ENCODE results near the gene CNOT11. TPM values are rescaled to one million over a fixed set of nuclear protein-coding genes. Genes with fewer than 3 reads are reported as not detected.
A peak's percentile ranks its signal among the peaks of the same experiment; 100 is the strongest.

Gene CNOT11
- total RNA-seq, 1 experiment from 2014 or later = 57.1 TPM

DNA sequence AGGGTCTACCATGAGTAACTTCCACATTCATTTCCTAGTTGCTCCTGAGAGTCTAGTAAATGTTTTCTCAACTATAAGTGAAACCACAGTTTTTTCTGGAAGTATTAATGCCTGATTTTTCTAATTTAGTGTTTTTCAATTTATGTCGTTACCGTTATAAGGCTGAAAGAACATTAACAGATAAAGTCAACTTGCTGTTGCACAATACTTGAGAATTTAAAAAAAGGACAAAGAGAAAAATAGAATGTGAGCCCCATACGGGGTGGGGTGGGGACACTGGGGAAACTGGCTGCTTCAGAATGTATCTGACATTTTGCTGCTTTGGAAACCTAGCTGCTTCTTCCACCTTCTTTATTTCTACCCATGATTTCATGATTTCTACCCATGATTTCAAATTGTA lies 26.2 kb downstream of the CNOT11 start:
- no peak for DNase-seq (ENCODE audit: low read depth)

DNA sequence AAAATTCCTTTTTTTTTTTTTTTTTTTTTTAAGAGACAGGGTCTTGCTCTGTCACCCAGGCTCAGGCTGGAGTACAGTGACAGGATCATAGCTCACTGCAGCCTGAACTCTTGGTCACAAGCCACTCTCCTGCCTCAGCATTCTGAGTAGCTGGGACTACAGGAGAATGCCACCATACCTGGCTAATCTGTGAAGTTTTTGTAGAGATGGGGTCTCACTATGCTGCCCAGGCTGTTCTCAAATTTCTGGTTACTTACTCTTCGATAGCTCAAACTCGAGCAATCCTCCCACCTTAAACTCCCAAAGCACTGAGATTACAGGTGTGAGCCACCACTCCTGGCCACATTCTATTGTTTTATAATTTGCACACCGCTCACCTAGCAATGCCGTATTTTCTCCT lies 28.8 kb downstream of the CNOT11 start:
- no peak for DNase-seq (ENCODE audit: low read depth)

DNA sequence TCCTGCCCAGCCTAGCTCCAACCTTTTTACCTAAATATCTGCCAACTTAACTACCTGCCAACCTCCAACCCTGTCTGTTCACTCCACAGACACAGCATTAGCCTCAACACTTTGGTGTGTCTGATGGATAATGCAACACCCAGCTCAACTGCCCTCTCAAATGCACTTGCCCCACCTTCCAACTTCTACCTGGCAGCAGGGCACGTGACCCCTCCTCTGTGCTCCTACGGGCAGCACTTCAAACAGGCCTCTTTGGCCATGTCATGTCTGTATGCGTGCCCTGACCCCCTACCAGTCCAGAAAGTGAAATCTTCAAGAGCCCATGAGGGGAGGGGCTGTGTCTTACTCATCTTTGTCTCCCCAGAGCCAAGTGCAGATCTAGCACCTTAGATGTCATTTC lies 30.3 kb downstream of the CNOT11 start:
- DNase-seq (ENCODE audit: low read depth) = no peak

GRCh38 chr2:101286684-101287083 lies 34.0 kb downstream of the CNOT11 start:
- DNase-seq (ENCODE audit: low read depth) = no peak

DNA sequence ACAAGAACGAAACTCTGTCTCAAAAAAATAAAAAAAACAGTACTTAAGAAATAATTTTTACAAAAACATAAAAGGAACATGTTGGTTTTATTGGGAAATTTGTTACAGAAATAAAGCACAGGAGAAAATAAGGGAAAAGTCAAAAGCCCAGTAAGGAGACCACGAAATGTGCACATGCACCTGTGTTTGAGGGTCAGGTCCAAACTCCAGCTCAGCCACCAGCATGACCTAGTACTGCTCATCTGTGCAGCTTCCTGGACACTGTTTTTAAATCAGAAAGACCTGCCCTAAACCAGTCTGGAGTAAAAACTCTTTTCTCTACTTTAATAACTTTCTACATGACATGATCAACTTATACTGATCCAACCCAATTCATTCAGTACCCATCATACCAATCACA lies 34.6 kb downstream of the CNOT11 start:
- no peak for DNase-seq (ENCODE audit: low read depth)

DNA sequence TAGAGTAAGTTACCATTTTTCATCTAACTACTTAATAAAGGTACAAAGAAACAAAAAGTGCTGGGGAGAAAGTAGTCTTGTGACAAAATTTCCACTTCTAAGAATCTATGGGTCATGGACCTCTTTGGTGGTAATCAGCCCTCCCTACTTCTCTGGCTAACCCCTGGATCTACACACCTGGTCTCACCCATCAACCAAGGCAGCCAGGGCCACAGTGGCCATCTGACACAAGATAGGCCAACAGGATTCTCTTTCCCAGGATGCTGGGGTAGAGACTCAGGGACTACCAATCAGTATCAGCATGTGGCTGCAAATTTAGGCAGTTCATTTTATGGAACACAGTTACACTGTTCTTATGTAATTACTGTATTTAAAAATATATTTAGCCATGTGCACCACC lies 38.0 kb downstream of the CNOT11 start:
- no peak for DNase-seq (ENCODE audit: low read depth)

GRCh38 chr2:101291973-101292372 lies 39.3 kb downstream of the CNOT11 start:
- no peak for DNase-seq (ENCODE audit: low read depth)

GRCh38 chr2:101293544-101293943 lies 40.9 kb downstream of the CNOT11 start:
- no peak for DNase-seq (ENCODE audit: low read depth)

DNA sequence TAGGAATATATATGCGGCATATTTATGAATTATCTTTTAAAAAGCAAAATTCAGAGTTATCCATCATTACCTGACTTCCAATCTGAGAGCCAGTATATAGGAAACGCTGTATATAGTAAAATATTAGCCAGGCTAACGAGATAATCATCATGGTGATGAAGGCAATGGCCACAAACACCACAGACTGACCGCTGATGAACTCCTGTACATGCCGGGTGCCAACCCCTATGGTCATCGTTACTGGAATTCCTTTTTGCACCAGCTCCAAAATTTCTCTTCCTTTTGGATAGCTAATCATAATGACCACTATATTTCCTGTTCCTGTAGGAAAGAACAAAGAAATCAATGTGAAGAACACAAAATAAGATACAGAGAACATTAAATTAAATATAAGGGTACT lies 42.2 kb downstream of the CNOT11 start:
- no peak for DNase-seq (ENCODE audit: low read depth)

DNA sequence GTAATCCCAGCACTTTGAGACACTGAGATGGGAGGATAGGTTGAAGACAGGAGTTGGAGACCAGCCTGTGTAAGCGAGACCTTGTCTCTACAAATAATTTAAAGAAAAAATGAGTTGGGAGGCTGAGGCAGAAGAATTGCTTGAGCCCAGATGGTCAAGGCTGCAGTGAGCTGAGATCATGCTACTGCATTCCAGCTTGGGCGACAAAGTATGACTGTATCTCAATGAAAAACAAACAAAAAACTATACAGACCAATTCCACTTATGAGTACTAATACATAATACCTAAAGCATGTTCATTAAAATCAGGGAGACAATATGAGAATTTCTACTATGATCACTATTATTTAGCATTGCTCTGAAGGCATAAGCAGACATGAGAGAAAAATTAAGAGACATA lies 43.2 kb downstream of the CNOT11 start:
- DNase-seq (ENCODE audit: low read depth) = no peak

DNA sequence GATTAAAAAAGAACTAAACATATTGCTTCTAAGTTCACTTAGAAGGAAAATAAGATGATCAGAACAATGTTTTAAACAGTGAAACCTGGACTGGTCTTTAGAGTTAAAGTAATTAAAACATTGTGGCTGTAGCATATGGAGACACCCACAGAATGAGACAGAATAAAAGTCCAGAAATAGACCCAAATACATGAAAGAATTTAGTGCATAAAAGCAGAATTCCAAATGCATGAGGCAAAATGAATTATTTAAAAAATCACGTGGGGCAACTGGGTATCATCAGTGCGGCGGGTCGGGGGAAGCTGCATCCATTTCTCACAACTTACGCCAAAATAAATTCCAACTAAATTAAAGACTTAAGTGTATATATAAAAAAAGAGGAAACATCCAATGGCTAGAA lies 43.7 kb downstream of the CNOT11 start:
- DNase-seq (ENCODE audit: low read depth) = no peak

- DNase-seq (ENCODE audit: low read depth) = no peak
Observed at GRCh38 chr2:101297383-101297782, 44.7 kb downstream of the CNOT11 start.

- DNase-seq (ENCODE audit: low read depth) = no peak
Observed at GRCh38 chr2:101299604-101300003, 46.9 kb downstream of the CNOT11 start.

- DNase-seq (ENCODE audit: low read depth) = no peak
Observed at GRCh38 chr2:101300164-101300563, 47.5 kb downstream of the CNOT11 start.

DNA sequence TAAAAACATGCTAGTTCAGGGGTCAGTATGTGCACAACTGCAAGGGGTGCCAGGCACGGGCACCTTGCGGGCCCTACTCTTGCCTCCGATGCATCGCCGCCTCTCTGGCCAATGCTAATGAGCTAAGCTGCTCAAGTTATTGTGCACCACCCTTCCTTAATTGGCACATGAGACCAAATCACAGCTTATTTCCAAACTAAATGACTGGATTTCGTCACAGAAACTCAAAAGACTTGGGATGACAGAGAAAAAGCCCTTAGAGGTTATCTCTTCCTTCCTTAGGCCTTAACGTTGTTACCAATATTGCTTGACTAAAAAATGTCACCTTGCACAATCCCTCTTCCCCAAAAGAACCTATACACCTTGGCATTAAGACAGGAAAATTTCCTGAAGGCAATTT lies 48.1 kb downstream of the CNOT11 start:
- no peak for DNase-seq (ENCODE audit: low read depth)

DNA sequence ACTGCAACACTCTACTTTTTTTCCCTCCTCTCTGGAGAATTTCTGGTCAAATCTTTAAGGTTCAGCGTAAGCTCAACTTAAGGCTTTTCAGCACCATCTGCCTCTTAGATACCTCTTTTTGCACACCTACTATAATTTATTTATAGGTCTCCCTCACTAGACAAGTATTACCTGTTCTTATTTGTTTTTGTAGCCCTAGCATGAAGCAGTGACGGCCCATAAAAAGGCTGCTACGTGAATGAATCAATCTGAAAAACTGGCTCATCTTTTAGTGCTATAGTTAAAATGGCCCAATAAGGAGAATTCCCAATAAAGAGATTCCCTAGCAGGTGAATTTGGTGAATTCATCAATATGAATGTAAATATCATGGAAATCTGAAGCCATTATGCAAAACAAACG lies 49.3 kb downstream of the CNOT11 start:
- DNase-seq (ENCODE audit: low read depth) = no peak

GRCh38 chr2:101303688-101304087 lies 51.0 kb downstream of the CNOT11 start:
- no peak for DNase-seq (ENCODE audit: low read depth)

GRCh38 chr2:101305035-101305434 lies 52.3 kb downstream of the CNOT11 start:
- no peak for DNase-seq (ENCODE audit: low read depth)

DNA sequence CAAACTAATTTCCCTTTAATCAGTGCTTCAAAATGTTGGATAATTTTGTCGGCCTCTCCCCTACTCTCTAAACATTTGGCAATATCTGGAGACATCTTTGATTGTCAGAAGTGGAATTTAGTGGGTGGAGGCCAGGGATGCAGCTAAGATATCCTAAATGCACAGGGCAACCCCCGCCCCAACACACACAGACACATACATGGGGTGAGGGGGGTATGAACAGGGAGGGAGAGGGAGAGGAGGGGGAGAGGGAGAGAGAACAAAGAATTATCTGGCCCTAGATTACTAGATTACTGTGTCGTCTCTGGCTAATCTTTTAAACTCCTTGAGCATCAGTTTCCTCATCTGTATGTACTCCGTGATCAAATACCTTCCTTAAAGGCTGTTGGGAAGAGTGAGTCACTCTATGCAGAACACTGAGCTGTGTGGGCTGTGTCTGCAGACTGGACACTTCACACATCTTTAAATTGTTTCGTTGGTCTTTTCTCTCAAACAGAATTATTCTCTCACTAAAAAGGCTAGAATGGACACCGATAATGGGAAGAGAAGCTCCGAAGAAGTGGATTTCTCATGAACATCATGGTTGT lies 52.9 kb downstream of the CNOT11 start:
- peak; percentile 31 for DNase-seq (ENCODE audit: low read depth)

DNA sequence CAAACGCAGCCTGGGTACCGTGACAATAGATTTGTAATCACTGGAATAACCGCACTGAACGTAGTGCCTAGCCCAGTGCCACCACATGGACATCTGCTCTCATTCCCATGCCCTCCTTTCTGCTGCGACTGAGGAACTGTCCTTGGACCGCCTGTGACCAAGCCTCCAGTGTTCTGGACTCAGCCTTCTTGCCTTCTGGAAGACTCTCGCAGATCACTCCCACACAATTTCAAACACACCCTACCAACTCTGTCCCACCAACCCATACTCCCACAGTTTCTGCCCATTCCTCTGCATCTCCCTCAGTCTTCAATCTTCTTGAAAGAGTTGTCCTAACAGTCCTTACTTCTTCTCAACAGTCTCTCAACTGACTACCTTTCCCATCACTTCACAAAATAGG lies 53.7 kb downstream of the CNOT11 start:
- DNase-seq (ENCODE audit: low read depth) = no peak

GRCh38 chr2:101307503-101307902 lies 54.8 kb downstream of the CNOT11 start:
- no peak for DNase-seq (ENCODE audit: low read depth)

DNA sequence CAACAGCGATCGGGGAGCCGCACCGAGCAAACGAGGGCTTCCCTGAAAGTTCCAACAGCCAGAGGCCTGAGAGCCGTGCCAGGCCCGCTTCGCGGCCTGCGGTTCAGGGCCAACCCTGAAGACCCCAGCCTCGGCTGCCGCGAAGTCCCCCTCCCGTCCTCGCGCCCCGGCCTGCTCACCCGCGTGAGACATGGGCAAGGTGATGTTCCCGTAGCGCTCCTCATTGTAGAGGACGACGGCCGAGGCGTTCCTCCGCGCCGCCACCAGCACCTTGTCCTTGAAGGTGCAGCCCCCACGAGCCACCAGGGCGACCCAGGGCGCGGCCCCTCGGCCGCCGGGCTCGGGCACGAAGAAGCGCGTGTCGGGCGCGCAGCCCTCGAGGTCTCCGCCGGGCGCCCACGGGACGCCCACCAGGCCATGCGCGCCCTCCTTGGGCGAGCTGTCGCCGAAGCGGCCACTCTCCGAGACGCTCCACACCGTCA lies 55.3 kb downstream of the CNOT11 start:
- no peak for DNase-seq (ENCODE audit: low read depth)

DNA sequence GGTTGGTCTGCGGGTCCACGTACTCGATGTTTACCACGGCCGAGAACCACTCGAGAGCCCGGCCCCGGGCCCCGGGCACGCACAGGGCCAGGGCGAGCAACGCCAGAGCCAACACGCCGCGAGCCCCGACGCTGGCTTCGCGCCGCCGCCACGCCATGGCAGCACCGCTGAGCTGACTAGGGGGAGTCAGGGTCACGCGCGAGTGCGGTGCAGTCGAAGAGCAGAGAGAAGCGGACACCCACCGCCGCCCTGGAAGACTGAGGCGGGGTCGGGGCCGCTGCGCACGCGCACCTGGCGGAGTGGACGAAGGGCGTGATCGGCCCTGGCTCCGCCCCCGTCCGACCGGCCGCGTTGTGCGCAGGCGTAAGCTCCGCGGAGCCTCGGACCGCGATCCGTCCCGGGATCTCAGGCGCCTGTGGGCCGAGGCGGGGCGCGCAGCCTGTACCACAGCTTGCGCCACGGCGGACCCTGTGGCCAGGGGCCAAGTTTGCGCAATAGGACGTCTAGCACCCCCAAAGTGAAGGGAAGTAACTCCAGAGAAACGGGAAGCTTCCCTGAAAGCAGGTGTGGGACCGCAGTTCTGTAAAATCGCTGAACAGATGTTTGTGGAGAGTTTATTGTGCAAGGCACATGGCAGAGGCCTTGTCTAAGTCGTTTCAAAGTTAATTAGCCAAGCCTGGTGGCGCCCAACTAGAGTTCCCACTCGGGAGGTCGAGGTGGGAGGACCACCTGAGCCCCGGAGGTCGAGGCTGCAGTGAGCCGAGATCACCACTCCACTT lies 55.9 kb downstream of the CNOT11 start, which contains the start of gene RNF149:
RNF149 (minus strand) TSS at position 270 of the 779 bp plus-strand sequence; CDS start at position 157, 113 bp downstream.
- DNase-seq (ENCODE audit: low read depth) = peak; percentile 54
